GM21447 (cell line): Measurements from ENCODE around the gene YAP1.
"Not testable (repeated sequence)": the region's sequence is repeated elsewhere in the genome, so short reads cannot be mapped to it uniquely, and the experiment has no call there.

ENCODE experiments used
- ATAC-seq: cut with Tn5 transposase; IDR thresholded peaks from one replicate; pipeline ENCODE4 v1.9.1; 2021; ENCODE audit not compliant: unreplicated experiment

Gene YAP1

DNA sequence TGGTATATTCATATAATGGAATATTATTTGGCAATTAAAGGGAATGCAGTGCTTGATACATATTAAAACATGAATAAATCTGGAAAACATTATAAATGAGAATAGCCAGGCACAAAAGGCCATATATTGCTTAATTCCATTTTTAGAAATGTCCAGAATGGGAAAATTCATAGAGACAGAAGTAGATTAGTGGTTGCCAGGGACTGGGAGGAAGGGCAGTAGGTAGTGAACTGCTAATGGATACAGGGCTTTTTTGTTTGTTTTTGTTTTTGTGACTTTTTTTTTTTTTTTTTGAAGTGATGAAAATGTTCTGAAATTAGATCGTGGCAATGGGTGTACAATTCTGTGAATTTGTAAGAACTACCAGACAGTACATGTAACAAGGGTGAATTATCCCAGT is 86.1 kb downstream of the YAP1 start:
- ATAC-seq: no peak

GRCh38 chr11:102196816-102197215 is 86.6 kb downstream of the YAP1 start:
- no peak for ATAC-seq

DNA sequence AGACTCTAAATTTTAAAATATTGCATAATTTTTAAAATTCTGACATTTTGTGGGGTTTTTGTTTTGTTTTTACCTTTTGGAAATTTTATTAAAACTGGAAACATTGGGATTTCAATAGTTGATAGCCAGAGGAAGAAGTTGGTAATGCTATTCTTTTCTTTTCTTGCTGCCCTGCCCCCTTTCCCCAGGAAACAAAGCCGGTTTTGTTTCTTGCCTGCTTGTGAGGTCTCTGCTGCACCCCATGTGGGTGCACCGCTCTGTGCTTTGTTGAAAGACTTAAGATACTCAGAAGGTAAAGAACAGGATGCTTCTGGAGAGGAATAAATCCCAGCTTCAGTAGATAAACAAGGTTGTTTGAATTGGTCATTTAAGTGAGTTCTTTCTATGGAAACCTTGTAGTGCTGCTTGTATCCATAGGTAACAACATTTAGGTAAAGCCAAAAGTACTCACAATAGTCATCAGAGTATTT is 87.5 kb downstream of the YAP1 start:
- ATAC-seq: no peak

DNA sequence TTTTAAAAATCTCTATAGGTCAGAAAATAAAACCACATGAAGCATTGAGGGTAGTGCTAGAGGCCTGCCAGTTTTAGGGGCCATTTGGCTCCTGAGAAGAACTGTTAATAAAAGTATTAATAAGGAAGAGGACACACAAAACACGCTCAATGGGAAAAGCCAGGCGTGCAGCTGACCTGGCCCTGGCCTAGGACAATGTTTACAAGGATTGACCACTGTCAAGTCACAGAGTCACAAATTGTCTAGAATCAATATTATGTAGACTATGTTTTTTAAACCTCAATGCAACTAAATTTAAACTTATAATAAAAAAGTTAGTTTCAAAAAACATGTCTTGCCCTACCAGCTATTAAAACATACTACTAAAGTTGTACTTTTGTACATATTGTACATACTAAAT is 89.4 kb downstream of the YAP1 start:
- ATAC-seq: no peak

DNA sequence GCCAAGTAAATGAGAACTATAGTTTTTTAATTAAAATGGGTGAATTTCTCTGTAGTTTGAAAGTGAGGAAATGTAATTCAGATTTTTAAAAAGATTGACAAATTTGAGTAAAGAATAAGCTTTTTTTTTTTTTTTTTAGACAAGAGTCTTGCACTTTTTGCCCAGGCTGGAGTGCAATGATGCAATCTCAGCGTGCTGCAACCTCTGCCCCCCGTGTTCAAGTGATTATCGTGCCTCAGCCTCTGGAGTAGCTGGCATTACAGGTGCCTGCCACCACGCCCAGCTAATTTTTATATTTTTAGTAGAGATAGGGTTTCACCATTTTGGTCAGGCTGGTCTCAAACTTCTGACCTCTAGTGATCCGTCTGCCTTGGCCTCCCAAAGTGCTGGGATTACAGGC is 90.1 kb downstream of the YAP1 start:
- not testable (repeated sequence) for ATAC-seq

DNA sequence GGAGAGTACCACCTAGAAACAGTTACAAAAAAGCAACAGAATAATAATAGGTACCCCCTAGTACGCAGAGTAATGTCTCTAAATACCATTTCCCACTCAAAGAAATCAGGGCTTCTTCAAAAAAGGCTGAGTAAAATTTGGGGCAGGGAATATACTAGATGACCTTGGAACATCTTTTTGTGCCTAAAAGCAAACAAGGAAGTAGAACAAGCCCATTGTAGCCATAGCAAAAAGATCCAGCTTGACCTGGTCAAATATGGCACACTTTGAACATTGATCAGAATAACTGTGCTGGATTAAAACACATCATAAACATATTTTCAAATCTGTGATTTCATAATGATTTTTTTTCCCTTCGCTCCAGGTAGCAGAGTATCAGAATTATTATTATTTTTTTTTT is 91.5 kb downstream of the YAP1 start:
- no peak for ATAC-seq

- no peak for ATAC-seq
Observed at GRCh38 chr11:102202972-102203371, 92.7 kb downstream of the YAP1 start.

DNA sequence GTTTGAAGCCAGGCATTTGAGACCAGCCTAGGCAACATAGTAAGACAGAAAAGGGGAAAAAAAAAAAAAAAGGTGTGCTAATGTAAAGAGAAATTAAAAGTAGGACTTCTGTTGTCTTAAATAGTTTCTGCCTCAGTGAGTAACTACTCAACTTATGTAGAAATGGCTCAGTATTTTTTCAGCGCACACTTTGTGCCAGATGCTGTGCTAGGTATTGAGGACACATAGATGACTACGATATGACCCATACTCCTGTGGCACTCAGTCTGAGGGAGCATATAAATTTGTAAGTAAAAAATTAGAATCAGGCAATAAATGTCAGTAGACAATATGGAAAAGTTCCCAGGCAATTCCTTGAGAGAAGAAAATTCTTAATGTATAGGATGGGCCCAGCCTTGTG is 93.9 kb downstream of the YAP1 start:
- no peak for ATAC-seq

- no peak for ATAC-seq
Observed at GRCh38 chr11:102205805-102206204, 95.6 kb downstream of the YAP1 start.

DNA sequence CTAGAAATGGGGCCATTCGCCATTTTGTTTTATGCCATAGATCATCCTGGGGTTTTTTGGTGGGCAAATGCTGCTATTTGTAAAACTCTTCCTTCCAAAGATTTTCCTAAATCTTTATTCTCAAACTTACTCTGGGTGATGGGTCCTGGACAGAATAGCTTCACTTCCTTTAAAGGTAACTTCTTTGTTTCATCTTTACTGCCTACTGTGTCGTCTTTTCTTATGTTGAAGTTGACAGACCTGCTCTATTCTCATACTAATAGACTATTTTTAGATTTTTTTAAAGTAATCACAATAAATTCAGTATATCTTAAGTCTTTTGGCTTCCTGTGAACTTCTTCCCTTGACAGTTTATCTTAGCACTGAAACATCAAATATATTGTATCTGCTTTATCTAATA is 98.6 kb downstream of the YAP1 start:
- no peak for ATAC-seq

GRCh38 chr11:102214623-102215022 is 104.4 kb downstream of the YAP1 start:
- ATAC-seq: no peak

- no peak for ATAC-seq
Observed at GRCh38 chr11:102216433-102217075, 106.3 kb downstream of the YAP1 start.

DNA sequence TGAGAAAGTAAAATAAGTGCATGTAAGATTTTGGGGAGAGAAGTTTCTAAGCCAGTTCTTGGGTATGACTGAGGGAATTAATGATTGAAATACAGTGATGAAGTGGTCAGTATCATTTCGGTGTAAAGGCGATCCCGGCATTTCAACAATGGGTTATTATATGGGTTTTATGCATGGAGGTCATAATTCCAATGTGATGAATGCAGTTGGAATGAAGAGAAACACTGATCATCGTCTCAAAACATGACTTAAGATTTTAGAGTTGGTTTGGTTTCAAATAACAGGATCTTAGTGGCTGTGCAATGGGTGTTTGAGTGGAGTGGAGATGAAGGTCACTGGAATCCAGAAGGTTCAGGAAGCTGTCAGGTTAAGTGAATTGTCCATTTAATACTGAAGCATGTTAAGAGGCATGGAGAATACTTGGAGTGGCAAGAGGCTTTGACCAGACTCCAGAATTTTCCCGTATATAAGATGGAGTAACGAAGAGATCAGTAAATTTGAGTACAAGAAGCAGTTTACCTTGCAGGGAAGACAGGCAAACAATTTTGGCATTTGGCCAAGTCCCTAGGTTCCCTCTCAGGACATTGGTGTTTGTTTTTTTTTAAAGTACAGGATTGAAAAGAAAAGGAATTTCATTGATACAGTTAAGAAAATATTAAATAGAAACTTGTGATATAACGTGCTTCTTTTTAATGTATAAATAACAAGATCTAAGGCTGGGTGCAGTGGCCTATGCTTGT is 110.7 kb downstream of the YAP1 start:
- no peak for ATAC-seq

- ATAC-seq: no peak
Observed at GRCh38 chr11:102223859-102224258, 113.6 kb downstream of the YAP1 start.

GRCh38 chr11:102225689-102226568 is 115.7 kb downstream of the YAP1 start:
- no peak for ATAC-seq

DNA sequence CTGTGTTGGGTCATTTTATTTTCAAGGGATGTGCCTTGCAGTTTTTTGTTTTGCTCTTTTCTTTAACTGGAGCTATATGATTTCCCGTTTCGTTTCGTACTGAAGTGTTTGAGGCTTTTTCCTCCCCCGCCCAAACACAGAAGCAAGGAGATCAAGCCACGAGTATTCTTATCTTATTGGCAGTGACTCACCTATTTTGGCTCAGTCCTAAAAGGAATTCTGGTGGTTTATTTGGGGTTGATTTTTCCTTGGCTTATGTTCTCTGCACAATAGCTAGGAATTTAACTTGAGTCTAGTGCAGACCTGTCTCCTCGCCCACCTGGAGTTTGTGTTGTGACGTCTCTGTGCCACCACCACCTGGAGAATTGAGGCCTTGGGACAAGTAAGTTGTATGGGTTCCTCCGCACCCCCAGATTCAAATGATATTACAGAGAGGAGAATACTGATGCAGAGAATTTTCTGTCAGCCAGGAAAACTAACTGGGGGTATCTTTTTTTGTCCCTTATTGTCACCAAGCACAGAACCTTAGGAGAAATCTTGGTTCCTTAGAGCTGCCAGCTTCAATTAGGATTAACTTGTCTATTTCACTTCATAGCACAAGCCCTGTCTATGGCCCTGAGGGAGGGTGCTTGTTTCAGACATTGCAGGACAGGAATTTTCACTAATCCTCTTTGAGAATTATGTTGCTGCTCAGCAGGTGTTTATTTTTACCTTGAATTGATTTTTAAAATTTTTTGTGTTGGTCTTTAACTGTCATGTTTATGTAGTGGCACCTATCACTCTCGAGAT is 116.6 kb downstream of the YAP1 start:
- ATAC-seq: no peak

DNA sequence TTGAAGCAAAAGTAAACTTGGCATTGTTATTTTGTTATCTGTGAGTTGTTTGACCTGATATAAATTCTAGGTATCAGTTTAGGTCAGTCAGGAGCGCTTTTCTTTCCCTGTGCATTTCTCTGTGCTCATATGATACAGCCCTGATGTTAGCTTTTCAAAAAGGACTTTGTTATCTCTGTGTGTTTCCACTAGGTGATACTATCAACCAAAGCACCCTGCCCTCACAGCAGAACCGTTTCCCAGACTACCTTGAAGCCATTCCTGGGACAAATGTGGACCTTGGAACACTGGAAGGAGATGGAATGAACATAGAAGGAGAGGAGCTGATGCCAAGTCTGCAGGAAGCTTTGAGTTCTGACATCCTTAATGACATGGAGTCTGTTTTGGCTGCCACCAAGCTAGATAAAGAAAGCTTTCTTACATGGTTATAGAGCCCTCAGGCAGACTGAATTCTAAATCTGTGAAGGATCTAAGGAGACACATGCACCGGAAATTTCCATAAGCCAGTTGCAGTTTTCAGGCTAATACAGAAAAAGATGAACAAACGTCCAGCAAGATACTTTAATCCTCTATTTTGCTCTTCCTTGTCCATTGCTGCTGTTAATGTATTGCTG is 119.4 kb downstream of the YAP1 start:
- ATAC-seq: no peak

DNA sequence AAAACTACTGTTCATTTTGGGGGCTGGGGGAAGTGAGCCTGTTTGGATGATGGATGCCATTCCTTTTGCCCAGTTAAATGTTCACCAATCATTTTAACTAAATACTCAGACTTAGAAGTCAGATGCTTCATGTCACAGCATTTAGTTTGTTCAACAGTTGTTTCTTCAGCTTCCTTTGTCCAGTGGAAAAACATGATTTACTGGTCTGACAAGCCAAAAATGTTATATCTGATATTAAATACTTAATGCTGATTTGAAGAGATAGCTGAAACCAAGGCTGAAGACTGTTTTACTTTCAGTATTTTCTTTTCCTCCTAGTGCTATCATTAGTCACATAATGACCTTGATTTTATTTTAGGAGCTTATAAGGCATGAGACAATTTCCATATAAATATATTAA is 119.9 kb downstream of the YAP1 start:
- ATAC-seq: no peak

- ATAC-seq: no peak
Observed at GRCh38 chr11:102230911-102231310, 120.7 kb downstream of the YAP1 start.

- ATAC-seq: no peak
Observed at GRCh38 chr11:102234779-102235439, 124.7 kb downstream of the YAP1 start.
